Muscle layer of duodenum (tissue), 2 donors: ENCODE measurements around the gene IGFBP2.

Experiments used
- H3K27ac ChIP-seq: one replicate; pipeline ENCODE4 v1.7.0; 2013; ENCODE audit warnings: mild to moderate bottlenecking, low read length
- H3K27me3 ChIP-seq: one replicate; pipeline ENCODE4 v1.7.0; 2013; ENCODE audit warnings: low read depth, mild to moderate bottlenecking, control low read depth, low read length
- H3K36me3 ChIP-seq, 2 donors: one replicate each; pipeline ENCODE4 v1.7.0; 2013; ENCODE audit warnings: low read length in 2 of 2, control low read depth in 1 of 2, mild to moderate bottlenecking in 1 of 2; ENCODE audit not compliant: insufficient read depth in 2 of 2, control insufficient read depth in 1 of 2
- H3K4me1 ChIP-seq, 2 donors: one replicate each; pipeline ENCODE4 v1.7.0; 2013; ENCODE audit warnings: low read length in 2 of 2, mild to moderate bottlenecking in 2 of 2, control low read depth in 1 of 2, moderate library complexity in 1 of 2; ENCODE audit not compliant: insufficient read depth in 2 of 2, control insufficient read depth in 1 of 2
- H3K4me3 ChIP-seq, 2 donors: one replicate each; pipeline ENCODE4 v1.7.0; 2013; ENCODE audit warnings: low read length in 2 of 2, low read depth in 1 of 2, mild to moderate bottlenecking in 1 of 2
- H3K9me3 ChIP-seq, 2 donors: one replicate each; pipeline ENCODE4 v1.7.0; 2013; ENCODE audit warnings: low read length in 2 of 2, control low read depth in 1 of 2, mild to moderate bottlenecking in 1 of 2; ENCODE audit not compliant: control insufficient read depth in 1 of 2
- donor health status: healthy.

Gene IGFBP2

DNA sequence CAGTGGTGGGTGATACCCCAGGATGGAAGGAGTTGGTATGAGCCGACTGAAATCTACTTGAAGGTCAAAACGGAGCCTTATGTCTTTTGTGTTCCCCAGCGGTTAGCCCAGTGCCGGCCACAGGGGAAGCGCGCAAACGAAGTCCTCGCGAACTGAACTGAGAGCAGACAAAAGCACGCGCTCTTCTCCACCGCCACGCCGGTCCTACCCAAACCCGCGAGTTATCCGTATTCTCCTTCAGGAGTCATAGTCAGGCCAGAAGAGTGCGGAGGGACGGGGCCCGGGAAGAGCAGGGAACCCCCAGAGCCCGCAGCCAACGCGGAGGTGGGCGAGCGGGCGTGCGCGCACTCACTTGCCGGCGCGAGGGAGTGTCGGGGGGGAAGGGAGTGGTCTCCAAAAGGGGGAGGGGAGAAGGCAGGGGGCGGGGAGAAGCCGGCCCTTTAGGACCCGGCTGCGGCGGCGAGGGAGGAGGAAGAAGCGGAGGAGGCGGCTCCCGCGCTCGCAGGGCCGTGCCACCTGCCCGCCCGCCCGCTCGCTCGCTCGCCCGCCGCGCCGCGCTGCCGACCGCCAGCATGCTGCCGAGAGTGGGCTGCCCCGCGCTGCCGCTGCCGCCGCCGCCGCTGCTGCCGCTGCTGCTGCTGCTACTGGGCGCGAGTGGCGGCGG lies at the start of gene IGFBP2:
Gene IGFBP2 (plus strand): TSS at position 469 of the 664 bp plus-strand sequence. CDS start 104 bp downstream, at position 573.
- H3K27ac ChIP-seq, result peak within 1 kb of the TSS; percentile 63
- no peaks in the 10 kb centered on the region for H3K9me3 ChIP-seq
- H3K36me3 ChIP-seq, result no peaks in the 10 kb centered on the region
- H3K4me3 ChIP-seq, result peak within 1 kb of the TSS; percentile 65 to 70
- H3K4me1 ChIP-seq, result peaks cover 0 to 23% of the 10 kb centered on the region in 2 donors
- peaks cover 5% of the 10 kb centered on the region for H3K27me3 ChIP-seq

- H3K9me3 ChIP-seq, result no peaks in the 10 kb centered on the region
- H3K27me3 ChIP-seq, result no peaks in the 10 kb centered on the region
- no peaks in the 10 kb centered on the region for H3K4me1 ChIP-seq
- no peaks in the 10 kb centered on the region for H3K36me3 ChIP-seq
- H3K4me3 ChIP-seq, result no peak overlapping the region
- no peak overlapping the region for H3K27ac ChIP-seq
Measured at GRCh38 chr2:216583606-216584005, 49.6 kb upstream of the IGFBP2 start.

- H3K36me3 ChIP-seq, result no peaks in the 10 kb centered on the region
- no peak overlapping the region for H3K27ac ChIP-seq
- H3K4me1 ChIP-seq, result no peaks in the 10 kb centered on the region
- H3K4me3 ChIP-seq, result no peak overlapping the region
- no peaks in the 10 kb centered on the region for H3K27me3 ChIP-seq
- H3K9me3 ChIP-seq, result no peaks in the 10 kb centered on the region
Measured at GRCh38 chr2:216584112-216584511, 49.1 kb upstream of the IGFBP2 start.

DNA sequence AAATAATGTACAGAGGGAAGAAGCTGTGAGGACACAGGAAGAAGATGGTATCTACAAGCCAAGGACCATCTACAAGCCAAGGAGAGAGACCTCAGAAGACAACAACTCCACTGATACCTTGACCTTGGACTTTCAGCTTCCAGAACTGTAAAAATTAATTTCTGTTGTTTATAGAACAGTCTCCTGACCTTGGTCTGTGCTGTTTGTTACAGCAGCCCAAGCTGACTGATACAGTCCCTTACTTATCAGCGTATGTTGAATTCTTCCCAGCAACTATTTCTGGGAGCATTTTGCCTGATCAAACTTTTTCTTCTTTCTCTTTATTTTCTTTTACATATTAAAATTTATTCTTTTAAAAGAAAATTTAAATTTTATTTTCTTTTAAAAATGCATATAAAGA lies 47.8 kb upstream of the IGFBP2 start:
- Histone ChIP-seq H3K27me3 (no peaks in the 10 kb centered on the region), H3K9me3 (no peaks in the 10 kb centered on the region), H3K4me1 (no peaks in the 10 kb centered on the region), H3K36me3 (no peaks in the 10 kb centered on the region), H3K27ac (no peak overlapping the region), H3K4me3 (no peak overlapping the region)

DNA sequence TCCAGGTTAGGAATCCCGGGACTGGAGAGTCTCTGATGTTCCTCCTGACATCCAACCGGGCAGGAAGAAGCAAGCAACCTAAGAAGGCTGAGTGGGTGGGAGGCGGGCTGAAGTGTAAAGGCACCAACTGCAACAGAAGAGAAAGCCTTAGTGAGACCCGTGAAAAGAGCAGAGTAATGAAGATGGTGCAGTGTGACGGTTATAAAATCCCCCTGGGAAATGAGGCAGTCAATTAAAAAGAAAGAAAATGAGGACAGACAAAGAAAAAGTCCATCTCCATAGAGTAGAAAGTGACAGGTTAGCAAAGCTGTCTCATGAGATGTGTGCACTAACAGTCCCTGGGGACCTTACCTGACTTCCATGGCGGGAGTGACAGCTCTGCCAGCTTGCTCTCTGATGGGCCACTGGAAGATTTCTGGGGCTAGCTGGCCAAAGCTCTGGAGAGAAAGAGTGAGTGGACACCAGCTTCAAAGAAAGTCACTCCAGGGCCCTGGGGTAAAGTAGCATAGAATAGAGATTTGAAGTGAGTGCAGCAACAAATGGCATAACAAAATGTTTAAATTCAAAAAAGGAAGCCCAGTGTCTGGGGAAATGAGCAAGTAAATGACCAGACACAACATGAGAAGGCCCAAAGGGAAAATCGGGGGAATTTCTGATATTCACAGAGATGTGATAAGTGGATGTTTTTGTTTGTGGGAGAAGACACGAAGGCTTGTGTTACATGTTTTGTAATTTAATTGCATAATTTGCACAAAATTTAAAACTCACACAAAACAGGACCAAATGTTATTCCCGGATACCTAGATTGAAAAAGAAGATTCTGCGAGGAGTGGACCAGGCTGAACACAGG lies 44.1 kb upstream of the IGFBP2 start:
- no peak overlapping the region for H3K4me3 ChIP-seq
- H3K4me1 ChIP-seq, result no peaks in the 10 kb centered on the region
- H3K36me3 ChIP-seq, result no peaks in the 10 kb centered on the region
- no peak overlapping the region for H3K27ac ChIP-seq
- no peaks in the 10 kb centered on the region for H3K9me3 ChIP-seq
- H3K27me3 ChIP-seq, result no peaks in the 10 kb centered on the region

DNA sequence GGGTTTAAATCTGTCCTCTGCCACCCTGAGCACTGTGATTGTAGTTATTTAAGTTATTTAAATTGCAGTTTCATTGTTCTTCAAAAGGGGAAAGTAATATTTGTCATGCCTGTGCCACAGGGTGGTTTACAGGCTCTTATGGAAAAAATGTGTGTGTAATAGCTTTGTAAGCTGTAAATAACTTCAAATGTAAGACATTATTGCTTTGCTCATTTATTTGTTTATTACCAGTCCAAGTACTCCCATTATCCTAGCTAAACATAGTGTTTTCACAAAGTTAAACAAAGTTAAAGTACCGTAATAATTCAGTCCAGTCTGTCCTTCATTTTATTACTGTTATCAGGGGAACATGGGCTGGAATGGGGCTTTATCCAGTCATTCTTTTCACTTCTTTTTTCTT lies 43.4 kb upstream of the IGFBP2 start:
- no peak overlapping the region for H3K4me3 ChIP-seq
- no peaks in the 10 kb centered on the region for H3K9me3 ChIP-seq
- H3K27me3 ChIP-seq, result no peaks in the 10 kb centered on the region
- H3K27ac ChIP-seq, result no peak overlapping the region
- H3K4me1 ChIP-seq, result no peaks in the 10 kb centered on the region
- H3K36me3 ChIP-seq, result no peaks in the 10 kb centered on the region

DNA sequence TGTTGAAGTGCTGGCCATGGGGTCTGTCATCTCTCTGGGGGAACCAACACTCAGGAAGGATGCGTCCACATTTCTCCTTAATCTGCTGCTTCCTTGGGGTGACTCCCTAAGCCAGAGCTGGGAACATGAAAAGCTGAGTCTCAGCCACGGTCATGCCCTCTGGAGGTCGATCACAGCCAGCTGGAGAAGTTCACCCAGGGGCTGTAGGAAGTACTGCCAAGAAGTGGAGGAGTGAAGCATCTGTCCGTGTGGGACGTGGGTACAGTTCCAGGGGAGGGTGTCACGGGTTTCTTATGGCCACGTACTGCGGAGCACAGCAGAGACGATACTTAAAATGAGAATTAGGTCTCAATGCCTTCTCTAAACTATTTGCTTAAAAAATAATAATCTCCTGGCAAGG lies 42.4 kb upstream of the IGFBP2 start:
- no peak overlapping the region for H3K4me3 ChIP-seq
- H3K27ac ChIP-seq, result no peak overlapping the region
- H3K4me1 ChIP-seq, result no peaks in the 10 kb centered on the region
- no peaks in the 10 kb centered on the region for H3K9me3 ChIP-seq
- H3K27me3 ChIP-seq, result no peaks in the 10 kb centered on the region
- H3K36me3 ChIP-seq, result no peaks in the 10 kb centered on the region

DNA sequence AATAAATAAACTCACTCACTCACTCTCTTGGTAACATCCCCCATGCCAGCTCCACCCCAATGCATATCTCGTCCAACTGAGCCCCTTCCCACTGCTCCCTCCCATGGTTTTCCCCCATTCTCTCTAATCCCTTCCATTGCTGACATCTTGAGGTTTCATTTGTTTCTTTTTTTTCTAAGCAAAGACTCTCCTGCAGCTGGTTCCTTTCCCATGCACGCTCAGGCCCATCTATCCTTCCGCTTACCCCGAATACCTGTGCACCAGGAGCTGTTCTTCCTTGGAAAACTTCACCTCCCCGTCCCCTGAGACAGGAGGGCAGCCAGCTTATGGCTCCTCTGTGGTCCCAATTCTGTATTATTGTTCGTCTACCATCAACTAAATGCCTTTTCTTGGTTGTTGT lies 41.7 kb upstream of the IGFBP2 start:
- H3K36me3 ChIP-seq, result no peaks in the 10 kb centered on the region
- no peak overlapping the region for H3K4me3 ChIP-seq
- H3K27ac ChIP-seq, result no peak overlapping the region
- H3K9me3 ChIP-seq, result no peaks in the 10 kb centered on the region
- no peaks in the 10 kb centered on the region for H3K4me1 ChIP-seq
- no peaks in the 10 kb centered on the region for H3K27me3 ChIP-seq

DNA sequence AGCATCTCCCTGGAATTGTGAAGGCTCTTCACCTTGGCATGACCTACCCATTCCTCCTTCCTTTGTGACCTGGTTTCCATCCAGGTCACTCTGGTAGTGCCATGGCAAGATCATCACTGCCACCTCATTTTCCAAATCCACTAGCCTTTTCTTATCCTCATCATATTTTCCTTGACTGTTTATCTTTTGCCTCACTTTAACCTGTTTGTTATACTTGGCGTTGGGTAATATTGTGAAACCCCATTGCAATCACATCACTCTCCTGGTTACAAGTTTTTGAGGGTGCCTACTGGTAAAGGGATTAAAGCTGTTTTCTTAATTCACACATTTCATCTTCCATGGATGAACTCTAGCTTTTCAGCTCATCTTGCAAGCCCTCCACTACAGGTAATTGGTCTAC lies 39.1 kb upstream of the IGFBP2 start:
- Histone ChIP-seq H3K27me3 (no peaks in the 10 kb centered on the region), H3K4me1 (peaks cover 0 to 14% of the 10 kb centered on the region in 2 donors), H3K9me3 (no peaks in the 10 kb centered on the region), H3K27ac (no peak overlapping the region), H3K36me3 (no peaks in the 10 kb centered on the region), H3K4me3 (no peak overlapping the region)

DNA sequence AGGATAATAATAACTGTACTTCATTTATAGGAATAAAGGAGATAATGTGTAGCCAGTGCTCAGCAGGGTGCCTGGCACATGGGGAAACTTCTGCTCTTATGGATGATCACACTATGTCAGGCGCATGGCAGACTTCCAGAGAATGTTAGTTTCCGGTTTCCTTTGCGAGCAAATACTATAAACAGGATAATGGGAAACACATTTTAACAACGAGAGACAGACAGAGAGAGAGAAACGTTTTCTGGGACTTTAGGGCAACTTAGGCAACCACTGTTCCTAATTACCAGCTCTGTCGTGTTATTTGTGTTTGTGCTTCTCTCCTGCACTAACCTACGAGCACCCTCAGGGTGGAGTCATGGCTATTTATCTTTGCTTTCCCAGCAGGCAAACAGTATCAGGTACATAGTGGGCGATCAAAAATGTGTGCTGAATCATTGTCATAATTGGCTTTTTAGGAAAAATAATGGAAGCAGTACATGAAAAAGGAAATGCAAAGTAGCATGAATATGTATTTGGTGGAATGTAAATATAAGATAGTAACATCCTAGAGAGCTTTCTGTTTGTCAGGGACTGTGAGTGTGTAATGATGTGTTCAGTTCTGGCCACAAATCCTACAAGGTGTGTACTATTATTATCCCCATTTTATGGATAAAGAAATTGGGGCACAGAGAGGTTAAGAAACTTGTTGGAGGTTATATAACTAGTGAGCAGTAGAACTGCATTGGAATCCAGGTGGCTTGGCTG lies 36.8 kb upstream of the IGFBP2 start:
- Histone ChIP-seq H3K36me3 (no peaks in the 10 kb centered on the region), H3K27ac (no peak overlapping the region), H3K27me3 (no peaks in the 10 kb centered on the region), H3K9me3 (no peaks in the 10 kb centered on the region), H3K4me3 (no peak overlapping the region), H3K4me1 (peaks cover 0 to 14% of the 10 kb centered on the region in 2 donors)

- no peak overlapping the region for H3K27ac ChIP-seq
- no peaks in the 10 kb centered on the region for H3K27me3 ChIP-seq
- peaks cover 0 to 14% of the 10 kb centered on the region in 2 donors for H3K4me1 ChIP-seq
- no peaks in the 10 kb centered on the region for H3K36me3 ChIP-seq
- no peaks in the 10 kb centered on the region for H3K9me3 ChIP-seq
- no peak overlapping the region for H3K4me3 ChIP-seq
Measured at GRCh38 chr2:216596980-216597509, 36.2 kb upstream of the IGFBP2 start.
